Neuron (in vitro differentiated cells): Measurements from ENCODE around the gene LDLRAD4.

ENCODE experiments used
- H2AFZ ChIP-seq: one replicate; pipeline ENCODE4 v1.6.1; 2013; ENCODE audit warnings: low read depth, mild to moderate bottlenecking, inconsistent platforms, low read length, moderate library complexity
- H3K27me3 ChIP-seq: one replicate; pipeline ENCODE4 v1.6.1; 2013; ENCODE audit warnings: low read length; ENCODE audit not compliant: insufficient read depth
- H3K36me3 ChIP-seq: one replicate; pipeline ENCODE4 v1.6.1; 2013; ENCODE audit warnings: low read length; ENCODE audit not compliant: insufficient read depth
- H3K4me1 ChIP-seq: one replicate; pipeline ENCODE4 v1.6.1; 2013; ENCODE audit warnings: low read length; ENCODE audit not compliant: insufficient read depth
- H3K4me3 ChIP-seq: 2 replicates; pipeline ENCODE4 v1.5.1; 2013; ENCODE audit warnings: mild to moderate bottlenecking, low read length, moderate library complexity
- H3K9me3 ChIP-seq: one replicate; pipeline ENCODE4 v1.6.1; 2013; ENCODE audit warnings: low read length

Gene LDLRAD4

GRCh38 chr18:13612196-13612997 lies 393.8 kb downstream of the LDLRAD4 start:
- peak overlapping the region; percentile 46 for H2AFZ ChIP-seq
- peaks cover 17% of the 10 kb centered on the region for H3K4me1 ChIP-seq
- no peaks in the 10 kb centered on the region for H3K36me3 ChIP-seq
- H3K4me3 ChIP-seq, result no peak overlapping the region
- H3K27me3 ChIP-seq, result peaks cover 29% of the 10 kb centered on the region
- H3K9me3 ChIP-seq, result no peaks in the 10 kb centered on the region

GRCh38 chr18:13613099-13613498 lies 394.5 kb downstream of the LDLRAD4 start:
- no peak overlapping the region for H3K4me3 ChIP-seq

GRCh38 chr18:13613591-13614501 lies 395.3 kb downstream of the LDLRAD4 start:
- peaks cover 17% of the 10 kb centered on the region for H3K4me1 ChIP-seq
- H3K27me3 ChIP-seq, result peaks cover 29% of the 10 kb centered on the region
- H3K9me3 ChIP-seq, result no peaks in the 10 kb centered on the region
- no peak overlapping the region for H2AFZ ChIP-seq
- H3K4me3 ChIP-seq, result no peak overlapping the region
- no peaks in the 10 kb centered on the region for H3K36me3 ChIP-seq

More at GRCh38 chr18:13613099-13613498, 394.5 kb downstream of the LDLRAD4 start:
- Histone ChIP-seq H3K4me1 (peaks cover 17% of the 10 kb centered on the region), H2AFZ (no peak overlapping the region), H3K36me3 (no peaks in the 10 kb centered on the region), H3K27me3 (peaks cover 29% of the 10 kb centered on the region), H3K9me3 (no peaks in the 10 kb centered on the region)

- Histone ChIP-seq H3K9me3 (no peaks in the 10 kb centered on the region), H3K27me3 (peaks cover 29% of the 10 kb centered on the region), H2AFZ (no peak overlapping the region), H3K4me3 (no peak overlapping the region), H3K4me1 (peaks cover 17% of the 10 kb centered on the region), H3K36me3 (no peaks in the 10 kb centered on the region)
Observed at GRCh38 chr18:13614641-13615288, 396.2 kb downstream of the LDLRAD4 start.

GRCh38 chr18:13615432-13615861 lies 396.9 kb downstream of the LDLRAD4 start:
- H3K4me1 ChIP-seq, result peaks cover 16% of the 10 kb centered on the region
- no peaks in the 10 kb centered on the region for H3K9me3 ChIP-seq
- no peak overlapping the region for H3K4me3 ChIP-seq
- no peak overlapping the region for H2AFZ ChIP-seq
- H3K36me3 ChIP-seq, result no peaks in the 10 kb centered on the region
- peaks cover 29% of the 10 kb centered on the region for H3K27me3 ChIP-seq

GRCh38 chr18:13616041-13616440 lies 397.5 kb downstream of the LDLRAD4 start:
- Histone ChIP-seq H3K27me3 (peaks cover 29% of the 10 kb centered on the region), H3K9me3 (no peaks in the 10 kb centered on the region), H3K36me3 (no peaks in the 10 kb centered on the region)

GRCh38 chr18:13616525-13617035 lies 398.0 kb downstream of the LDLRAD4 start:
- Histone ChIP-seq H3K27me3 (peaks cover 25% of the 10 kb centered on the region), H3K4me3 (no peak overlapping the region), H3K9me3 (no peaks in the 10 kb centered on the region), H2AFZ (no peak overlapping the region), H3K36me3 (no peaks in the 10 kb centered on the region), H3K4me1 (peaks cover 6% of the 10 kb centered on the region)

More at GRCh38 chr18:13616041-13616440, 397.5 kb downstream of the LDLRAD4 start:
- H2AFZ ChIP-seq, result no peak overlapping the region
- no peak overlapping the region for H3K4me3 ChIP-seq
- peaks cover 11% of the 10 kb centered on the region for H3K4me1 ChIP-seq

GRCh38 chr18:13617826-13618515 lies 399.4 kb downstream of the LDLRAD4 start:
- H3K27me3 ChIP-seq, result peaks cover 21% of the 10 kb centered on the region
- H2AFZ ChIP-seq, result no peak overlapping the region
- H3K36me3 ChIP-seq, result no peaks in the 10 kb centered on the region
- no peaks in the 10 kb centered on the region for H3K4me1 ChIP-seq
- no peak overlapping the region for H3K4me3 ChIP-seq
- H3K9me3 ChIP-seq, result no peaks in the 10 kb centered on the region

GRCh38 chr18:13618760-13619438 lies 400.3 kb downstream of the LDLRAD4 start:
- H3K9me3 ChIP-seq, result no peaks in the 10 kb centered on the region

GRCh38 chr18:13619505-13620205 lies 401.1 kb downstream of the LDLRAD4 start:
- H3K4me3 ChIP-seq, result no peak overlapping the region
- peaks cover 27% of the 10 kb centered on the region for H3K27me3 ChIP-seq
- H2AFZ ChIP-seq, result no peak overlapping the region

More at GRCh38 chr18:13618760-13619438, 400.3 kb downstream of the LDLRAD4 start:
- H3K4me1 ChIP-seq, result no peaks in the 10 kb centered on the region
- no peak overlapping the region for H2AFZ ChIP-seq
- peaks cover 21% of the 10 kb centered on the region for H3K27me3 ChIP-seq
- H3K4me3 ChIP-seq, result no peak overlapping the region
- no peaks in the 10 kb centered on the region for H3K36me3 ChIP-seq

GRCh38 chr18:13620206-13620672 lies 401.7 kb downstream of the LDLRAD4 start:
- H3K4me3 ChIP-seq, result no peak overlapping the region
- no peaks in the 10 kb centered on the region for H3K36me3 ChIP-seq
- peaks cover 25% of the 10 kb centered on the region for H3K27me3 ChIP-seq
- no peaks in the 10 kb centered on the region for H3K9me3 ChIP-seq
- no peak overlapping the region for H2AFZ ChIP-seq
- H3K4me1 ChIP-seq, result no peaks in the 10 kb centered on the region

More at GRCh38 chr18:13619505-13620205, 401.1 kb downstream of the LDLRAD4 start:
- Histone ChIP-seq H3K4me1 (no peaks in the 10 kb centered on the region), H3K36me3 (no peaks in the 10 kb centered on the region), H3K9me3 (no peaks in the 10 kb centered on the region)
